GM19240 (cell line): Measurements from ENCODE around the gene PIK3C2G.

Experiments used
- DNase-seq: peaks from one replicate; pipeline ENCODE4 v3.0.0; 2011; ENCODE audit warnings: low spot score; ENCODE audit not compliant: insufficient read length

The PIK3C2G gene

DNA sequence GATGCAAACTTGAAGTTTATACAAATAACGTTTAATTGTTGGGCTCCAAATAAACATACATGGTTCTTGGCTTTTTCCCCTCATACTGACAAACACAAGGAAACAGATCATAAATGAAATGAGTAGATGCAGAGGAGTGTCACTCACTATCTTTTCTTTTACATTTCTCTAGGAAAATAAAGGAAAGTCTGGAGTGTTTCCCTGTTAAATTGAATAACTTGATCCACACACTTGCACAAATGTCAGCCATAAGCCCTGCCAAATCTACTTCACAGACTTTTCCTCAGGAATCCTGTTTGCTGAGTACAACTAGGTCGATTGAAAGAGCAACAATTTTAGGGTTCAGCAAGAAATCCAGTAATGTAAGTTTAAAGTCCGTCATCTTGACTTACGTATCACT, 301.2 kb downstream of the PIK3C2G start:
- no peak for DNase-seq

DNA sequence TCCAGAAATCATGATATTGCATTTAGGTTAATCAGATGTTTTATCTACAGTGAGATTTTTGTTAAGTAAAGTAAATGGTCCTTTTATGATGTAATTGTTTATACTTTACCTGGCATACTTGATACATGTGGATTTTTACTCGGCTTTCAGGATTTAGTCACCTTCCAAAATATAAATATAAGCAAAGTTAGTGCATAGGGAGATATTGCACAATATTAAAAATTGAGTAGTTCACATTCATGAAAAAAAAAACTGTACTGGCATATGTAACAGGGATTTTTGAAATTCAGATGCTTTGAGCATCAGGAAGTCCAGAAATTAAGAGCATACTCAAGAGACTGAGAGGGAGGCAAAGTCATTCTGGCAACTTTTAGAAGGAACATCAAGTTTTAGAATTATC, 303.0 kb downstream of the PIK3C2G start:
- no peak for DNase-seq

DNA sequence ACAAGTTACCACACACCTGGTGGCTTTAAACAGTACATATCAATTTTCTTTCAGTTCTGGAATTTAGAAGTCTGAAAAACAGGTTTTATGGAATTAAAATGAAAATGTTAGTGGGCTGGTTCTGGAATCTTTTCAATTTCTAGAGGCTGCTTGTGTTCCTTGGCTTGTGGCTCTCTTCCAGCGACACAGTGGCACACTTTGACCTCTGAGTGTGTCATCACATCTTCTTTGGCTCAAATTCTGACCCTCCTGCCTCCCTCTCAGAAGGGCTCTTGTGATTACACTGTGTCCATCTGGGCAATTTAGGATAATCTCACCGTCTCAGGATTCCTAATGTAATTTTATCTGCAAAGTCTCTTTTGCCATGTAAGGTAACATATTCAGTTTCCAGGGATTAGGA, 306.5 kb downstream of the PIK3C2G start:
- no peak for DNase-seq

DNA sequence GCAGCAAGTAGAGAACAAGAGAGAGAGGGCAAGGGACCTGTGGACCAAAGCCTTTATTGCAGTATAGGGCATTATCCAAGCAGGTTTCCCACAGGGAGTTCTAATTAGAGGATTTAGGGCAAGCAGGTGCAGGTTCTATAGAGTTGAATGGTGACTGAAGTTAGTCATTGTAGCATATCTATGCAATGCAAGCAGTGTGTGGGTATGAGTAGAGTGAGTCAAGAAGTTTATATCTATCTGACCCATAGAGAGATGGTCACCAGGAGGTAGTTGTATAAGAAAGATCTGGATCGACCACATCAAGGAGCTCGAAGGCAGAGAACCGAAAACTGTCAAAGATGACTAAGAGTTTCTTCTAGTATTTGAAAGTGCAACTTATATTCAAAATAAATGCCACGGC, 309.2 kb downstream of the PIK3C2G start:
- no peak for DNase-seq

DNA sequence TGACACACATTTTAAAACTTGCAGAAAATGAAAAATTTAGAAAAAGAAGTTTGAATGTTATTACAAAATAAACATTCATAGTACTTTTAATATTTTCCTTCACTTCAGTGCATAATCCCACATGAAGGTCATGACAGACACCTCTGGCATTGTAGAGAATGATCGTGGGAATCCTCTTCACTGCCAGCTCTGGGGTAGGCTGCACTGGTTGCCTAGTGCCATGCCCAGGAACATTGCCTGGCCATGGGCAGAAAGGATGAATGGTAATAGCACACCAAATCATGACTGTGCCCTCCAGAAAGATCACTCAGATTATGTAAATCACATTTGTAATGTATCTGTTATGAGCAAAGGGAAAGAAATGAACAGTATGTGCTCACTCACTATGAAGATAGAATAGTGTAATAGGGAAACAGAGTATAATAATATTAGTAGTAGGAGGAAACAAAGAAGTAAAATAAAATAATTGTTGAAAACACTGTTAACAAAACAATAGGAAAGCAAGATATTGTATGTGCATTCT, 314.8 kb downstream of the PIK3C2G start:
- no peak for DNase-seq

DNA sequence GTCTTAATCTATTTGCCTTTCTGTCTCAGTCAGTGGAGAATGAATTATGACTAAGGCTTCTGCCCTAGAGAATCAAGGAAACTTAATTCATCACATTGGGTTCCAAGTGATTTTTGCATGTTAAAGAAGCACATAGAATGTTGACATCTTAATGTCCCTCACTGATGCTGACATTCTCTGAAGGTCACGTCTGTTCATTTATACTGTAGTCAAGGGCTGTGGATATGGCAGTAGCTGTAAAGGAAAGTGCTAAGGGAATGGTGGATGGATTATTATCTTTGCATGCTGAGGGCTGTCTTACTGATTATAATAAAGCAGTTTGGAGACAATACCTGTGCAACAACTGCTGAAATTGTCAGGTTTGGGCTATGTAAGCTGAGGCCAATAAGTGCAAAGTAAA, 315.3 kb downstream of the PIK3C2G start:
- no peak for DNase-seq

DNA sequence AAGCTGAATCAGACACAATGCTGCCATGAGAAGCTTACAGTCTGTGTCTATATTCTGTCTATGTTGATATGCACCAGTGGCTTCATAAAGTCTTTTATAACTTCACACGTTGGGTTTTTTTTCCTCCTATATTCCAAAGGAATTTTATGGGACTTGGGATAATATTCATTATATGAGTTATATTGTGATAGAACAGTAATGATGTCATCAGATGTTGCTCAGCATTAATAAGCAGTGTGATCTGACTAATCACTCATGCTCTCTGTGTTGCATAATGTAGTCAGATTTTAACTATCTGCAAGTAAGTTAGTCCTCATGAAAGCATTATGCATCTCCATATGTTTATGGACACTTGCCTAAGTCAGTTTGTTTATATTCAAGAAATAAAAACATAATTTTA, 316.9 kb downstream of the PIK3C2G start:
- DNase-seq = no peak

DNA sequence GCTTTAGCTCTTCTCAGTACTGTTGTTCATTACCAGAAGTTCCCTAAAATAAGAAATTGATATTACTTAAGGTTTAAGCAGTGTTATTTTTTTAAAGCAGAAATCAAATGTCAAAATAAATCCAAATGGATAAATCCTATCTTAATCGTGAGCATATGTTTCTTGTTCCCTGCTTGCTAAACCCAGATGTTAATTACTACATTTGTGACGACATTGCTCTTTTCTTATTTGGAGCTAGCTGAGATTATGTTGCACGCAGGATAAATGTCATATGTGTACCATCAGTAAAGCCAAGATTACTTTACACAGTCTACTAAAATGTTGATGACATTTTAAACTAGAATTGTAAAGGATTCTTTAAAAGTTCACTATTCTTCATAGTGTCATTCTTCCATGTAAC, 319.0 kb downstream of the PIK3C2G start:
- no peak for DNase-seq

DNA sequence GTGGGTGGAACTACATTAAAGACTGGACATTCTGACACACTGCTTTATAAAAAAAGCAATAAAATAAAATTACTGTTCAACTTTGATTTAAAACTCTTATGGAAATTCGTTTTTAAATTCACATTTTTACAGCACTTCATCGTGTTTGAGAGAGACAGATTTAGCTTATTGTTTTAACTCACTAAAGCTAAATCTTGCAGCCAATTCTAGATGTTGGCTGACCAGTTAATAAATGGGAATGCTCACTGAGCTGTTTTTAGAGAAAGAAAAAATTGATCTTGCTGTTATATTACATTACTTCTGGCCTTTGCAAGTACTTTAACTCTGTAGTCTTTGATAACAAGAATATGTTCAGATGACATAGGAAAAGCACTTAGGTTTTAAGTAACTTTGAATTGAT, 319.4 kb downstream of the PIK3C2G start:
- DNase-seq = no peak

DNA sequence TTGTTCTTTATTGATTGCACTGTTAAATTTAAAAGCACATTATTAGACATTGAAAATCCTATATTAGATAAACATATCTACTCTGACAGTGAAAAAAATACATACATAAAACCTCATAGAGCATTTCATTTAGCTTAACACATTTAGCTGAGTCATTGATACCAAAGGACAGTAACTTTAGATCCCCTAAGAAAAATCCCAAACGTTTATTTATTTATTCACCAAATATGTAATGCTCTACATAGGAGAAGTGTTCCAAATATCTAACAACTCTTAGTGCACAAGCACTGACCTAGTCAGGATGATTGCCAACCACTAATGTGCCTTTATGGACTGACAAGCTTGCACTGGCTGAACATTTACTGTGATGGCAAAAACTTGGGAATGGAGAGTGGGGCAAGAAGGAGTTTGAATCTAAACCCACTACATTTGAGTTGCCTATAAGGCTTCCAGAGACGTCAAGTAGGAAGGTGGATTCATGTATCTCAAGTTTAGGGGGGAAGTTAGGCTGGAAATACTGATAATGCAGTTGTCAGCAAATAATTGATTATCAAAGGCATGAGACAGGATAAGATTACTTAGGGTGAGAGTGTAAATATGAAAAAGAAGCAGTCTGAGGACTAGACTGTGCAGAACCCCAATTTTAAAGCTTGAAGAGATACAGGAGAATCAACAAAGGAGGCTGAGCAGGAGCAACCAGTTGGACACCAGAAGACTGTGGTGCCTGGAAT, 320.1 kb downstream of the PIK3C2G start:
- no peak for DNase-seq

DNA sequence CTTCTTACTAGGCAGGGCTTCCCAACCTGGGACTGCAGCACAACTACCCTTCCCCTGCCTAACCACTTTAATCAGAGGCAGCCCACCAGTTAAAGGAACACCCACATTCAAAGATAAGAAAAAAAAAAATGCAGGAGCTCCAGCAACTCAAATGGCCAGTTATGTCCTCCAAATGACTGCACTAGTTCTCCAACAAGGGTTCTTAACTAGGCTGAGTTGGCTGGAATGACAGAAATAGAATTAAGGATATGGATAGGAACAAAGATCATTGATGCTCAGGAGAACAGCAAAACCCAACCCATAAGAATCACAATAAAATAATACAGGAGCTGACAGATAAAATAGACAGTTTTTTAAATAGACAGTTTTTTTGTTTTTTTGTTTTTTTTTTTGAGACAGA, 322.3 kb downstream of the PIK3C2G start:
- no peak for DNase-seq

DNA sequence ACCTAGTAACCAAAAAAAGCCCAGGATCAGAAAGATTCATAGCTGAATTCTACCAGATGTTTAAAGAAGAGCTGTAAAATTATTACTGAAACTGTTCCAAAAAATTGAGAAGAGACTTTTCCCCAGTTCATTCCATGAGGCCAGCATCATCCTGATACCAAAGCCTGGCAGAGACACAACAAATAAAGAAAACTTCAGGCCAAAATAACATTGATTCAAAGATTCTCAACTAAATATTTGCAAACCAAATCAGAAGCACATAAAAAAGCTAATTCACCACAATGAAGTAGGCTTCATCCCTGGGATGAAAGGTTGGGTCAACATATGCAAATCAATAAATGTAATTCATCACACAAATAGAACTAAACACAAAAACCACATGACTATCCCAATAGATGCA, 325.3 kb downstream of the PIK3C2G start:
- no peak for DNase-seq

DNA sequence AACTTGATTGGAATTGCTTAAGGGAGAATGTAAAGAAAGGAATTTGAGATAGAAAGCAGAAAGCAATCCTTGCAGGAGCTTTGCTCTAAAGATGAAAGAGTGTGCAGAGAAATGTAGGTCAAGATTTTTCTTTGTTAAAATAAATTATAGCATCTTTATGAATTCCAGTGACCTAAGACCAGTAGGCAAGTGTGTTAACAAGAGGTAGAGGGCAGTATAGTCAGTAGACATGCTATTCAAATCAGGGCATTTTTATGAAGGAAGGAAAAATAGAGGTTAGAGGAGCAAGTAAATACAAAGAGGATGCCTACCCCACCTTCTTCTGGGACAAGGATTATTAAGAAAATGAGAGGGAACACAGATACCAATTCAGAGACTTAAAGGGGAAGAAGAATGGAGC, 328.0 kb downstream of the PIK3C2G start:
- DNase-seq = no peak

DNA sequence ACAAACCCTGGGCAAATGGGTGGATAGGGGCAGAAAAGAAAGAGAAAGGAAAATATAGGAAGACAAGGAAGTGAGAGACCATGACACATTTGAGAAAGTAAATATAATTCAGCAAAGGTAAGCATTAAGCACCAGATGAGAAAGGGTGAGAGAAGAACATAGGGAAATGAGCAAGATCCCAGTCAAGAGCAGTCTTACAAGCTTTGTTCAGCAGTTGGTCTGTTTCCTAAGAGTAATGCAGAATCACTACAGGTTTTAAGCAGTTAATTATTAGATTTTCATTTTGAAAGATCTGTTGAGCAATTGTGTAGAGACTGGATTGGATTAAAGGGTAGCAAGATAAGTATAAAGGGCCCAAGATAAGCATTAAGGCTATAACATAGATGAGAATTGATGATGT, 330.2 kb downstream of the PIK3C2G start:
- no peak for DNase-seq

DNA sequence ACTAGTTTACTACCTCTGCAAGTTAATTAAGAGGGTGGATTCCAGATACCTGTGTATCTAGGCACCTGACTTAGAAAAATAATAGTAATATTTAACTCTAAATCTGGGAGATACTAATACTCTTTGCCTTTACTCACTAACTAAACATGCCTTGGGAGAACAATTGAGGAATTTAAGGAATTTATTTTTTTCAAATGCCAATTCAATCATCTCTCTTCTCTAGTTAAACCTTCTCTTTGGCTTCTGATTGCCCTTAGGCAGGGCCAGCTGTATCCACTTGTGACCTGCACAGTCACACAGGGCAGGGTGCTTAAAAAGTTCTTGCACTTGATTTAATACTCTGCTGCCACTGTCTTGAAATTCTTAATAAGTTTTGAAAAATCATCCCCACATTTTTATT, 334.1 kb downstream of the PIK3C2G start:
- no peak for DNase-seq

DNA sequence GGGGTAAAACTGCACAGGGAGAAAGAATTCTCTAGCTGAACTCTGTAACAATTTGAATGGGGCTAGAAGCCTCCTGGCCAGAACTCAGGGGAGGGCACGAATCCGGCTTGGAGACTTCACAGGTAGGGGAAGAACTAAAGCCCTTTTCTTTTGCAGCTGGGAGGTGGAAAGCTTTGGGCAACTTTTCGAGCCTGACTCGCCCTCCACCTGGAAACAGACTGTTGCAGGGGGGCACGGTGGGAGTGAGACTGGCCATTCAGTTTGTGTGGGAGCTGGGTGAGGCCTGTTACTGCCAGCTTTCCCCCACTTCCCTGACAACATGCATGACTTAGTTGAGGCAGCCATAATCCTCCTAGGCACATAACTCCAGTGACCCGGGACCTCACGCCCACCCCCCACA, 340.6 kb downstream of the PIK3C2G start:
- no peak for DNase-seq

DNA sequence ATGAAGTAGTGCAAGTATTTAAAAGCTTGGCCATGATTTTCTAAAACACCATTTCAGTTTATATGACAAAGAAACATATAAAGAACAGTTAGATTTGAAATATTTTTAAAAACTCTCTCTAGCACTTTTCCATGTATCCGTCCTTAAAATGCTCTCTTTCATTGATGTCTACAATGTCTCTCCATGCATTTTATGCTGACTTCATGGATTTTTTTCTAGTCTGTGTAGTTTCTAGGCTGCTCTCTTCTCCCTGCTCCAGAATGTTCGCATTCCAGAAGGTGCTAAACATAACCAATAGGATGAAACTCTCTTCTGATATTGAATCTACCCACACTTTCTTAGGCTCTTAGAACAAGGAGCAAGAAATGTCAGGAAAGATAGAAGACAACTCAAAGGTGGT, 351.7 kb downstream of the PIK3C2G start:
- DNase-seq = no peak

DNA sequence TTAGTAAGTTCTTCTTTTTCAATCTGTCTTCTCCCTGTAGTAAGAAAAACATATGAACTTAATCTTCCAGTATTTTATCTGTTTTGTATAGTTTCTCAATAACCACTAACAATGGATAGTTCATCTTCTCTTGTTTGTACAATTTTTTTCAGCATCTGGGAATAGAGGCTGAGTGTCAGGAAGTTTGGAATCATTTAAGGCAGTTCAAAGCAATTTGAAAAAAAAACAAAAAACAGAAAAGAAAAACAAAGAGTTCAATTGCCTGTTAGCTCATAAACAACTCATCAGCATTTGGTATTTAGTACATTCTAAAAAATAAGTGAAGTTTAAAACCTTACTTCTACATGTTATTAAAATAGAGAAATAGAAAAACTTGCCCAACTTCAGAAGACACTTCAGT, 359.7 kb downstream of the PIK3C2G start:
- no peak for DNase-seq

DNA sequence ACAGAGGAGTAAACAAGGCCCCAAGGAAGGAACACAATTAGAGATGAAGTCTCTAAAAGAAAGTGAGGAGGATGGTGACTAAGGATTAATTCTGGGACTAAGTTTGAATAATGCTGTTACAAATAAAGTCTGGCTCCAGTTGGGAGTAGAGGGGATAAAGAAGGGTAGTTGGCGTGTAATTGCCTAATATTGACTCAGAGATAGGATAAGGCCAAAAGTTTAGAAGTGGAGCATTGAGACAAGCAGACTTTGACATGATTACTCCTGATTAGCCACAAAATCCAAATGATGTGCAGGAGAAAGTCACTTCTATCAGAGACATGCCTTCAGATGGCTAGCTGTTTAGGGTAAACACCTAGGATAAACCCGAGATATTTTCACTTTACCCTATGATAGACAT, 368.1 kb downstream of the PIK3C2G start:
- no peak for DNase-seq

DNA sequence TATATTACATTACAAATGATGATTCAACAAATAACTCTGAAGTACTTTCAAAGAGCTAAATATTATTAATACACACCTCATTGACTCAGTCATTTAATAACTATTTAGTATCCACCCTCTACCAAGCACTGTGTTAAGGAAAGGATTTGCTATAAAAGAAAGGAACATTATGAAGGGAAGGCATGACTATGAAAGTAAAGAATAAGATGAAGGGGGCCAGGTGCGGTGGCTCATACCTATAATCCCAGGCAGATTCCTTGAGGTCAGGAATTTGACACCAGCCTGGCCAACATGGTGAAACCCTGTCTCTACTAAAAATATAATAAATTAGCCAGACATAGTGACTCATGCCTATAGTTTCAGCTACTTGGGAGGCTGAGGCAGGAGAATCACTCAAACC, 368.6 kb downstream of the PIK3C2G start:
- no peak for DNase-seq

DNA sequence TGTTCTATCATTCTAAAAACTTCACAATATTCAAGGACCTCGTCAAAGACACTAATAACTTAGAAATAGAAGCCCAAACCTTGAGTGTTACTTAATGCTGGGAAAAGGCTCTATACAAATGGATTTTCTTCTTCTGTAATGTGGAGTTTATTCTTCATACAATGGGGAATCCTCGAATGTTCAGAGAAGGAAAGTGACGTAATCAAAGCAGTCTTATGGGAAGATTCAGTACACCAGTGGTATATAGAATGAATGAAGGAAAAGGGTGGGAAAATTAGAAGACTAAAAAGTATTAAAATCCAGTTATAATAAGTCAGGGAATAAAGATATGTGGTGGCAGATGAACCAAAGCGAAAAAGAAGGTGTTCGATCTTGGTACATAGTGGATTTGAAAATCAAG, 370.0 kb downstream of the PIK3C2G start:
- no peak for DNase-seq

DNA sequence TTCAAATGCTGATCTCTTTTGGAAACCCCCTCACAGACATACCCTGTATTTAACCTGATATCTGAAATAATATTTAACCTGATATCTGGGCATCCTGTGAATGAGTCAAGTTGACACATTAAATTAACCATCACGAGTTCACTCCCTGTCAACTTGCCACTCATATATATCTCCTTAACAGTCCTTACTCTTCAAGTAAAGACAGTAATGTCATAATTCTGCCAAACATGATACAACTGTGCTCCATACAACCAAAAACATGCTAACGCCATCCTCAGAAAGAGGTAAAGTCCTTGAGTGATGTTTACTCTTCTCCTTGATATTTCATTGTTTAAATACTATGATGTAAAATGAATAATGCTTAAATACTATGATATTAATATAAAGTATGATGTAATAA, 371.5 kb downstream of the PIK3C2G start:
- DNase-seq = no peak

DNA sequence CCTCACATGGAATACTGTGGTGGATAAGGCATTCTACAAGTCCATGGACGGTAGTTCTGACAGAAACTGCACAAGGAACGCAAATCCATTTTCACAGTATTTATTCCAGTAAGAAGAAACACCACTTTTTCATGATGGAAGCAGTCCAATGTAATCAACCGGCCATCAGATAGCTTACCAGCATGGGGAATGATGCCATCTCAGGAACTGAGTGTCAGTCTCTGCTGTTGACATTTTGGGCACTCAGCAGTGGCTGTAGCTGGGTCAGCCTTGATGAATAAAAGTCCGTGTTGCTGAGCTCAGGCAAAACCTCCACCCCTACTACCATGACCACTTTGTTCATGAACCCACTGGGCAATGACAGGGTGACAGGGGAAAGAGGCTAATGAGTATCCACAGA, 373.1 kb downstream of the PIK3C2G start:
- DNase-seq = no peak
